LHCN-M2 (cell line): ENCODE measurements around the gene QPCT. TPM values are rescaled to one million over a fixed set of nuclear protein-coding genes. Genes with fewer than 3 reads are reported as not detected.
A peak's percentile ranks its signal among the peaks of the same experiment; 100 is the strongest.
"Not testable (repeated sequence)": the region's sequence is repeated elsewhere in the genome, so short reads cannot be mapped to it uniquely, and the experiment has no call there.

ENCODE experiments used
- DNase-seq: peaks from one replicate; pipeline ENCODE4 v3.0.0-alpha.2; 2012; ENCODE audit warnings: low read depth
- polyA plus RNA-seq: library from polyadenylated mRNA; unstranded; fragments of >200 nt; gene quantifications from one replicate; pipeline ENCODE4 v1.2.1, GENCODE V29; 2012; ENCODE audit warnings: missing spikeins
- total RNA-seq: library from RNA; depleted of rRNA; stranded (reverse); fragments of >200 nt; gene quantifications from 2 replicates; pipeline ENCODE4 v1.2.3, GENCODE V29; 2014; rRNA removed

The QPCT gene
- total RNA-seq = 0.13 and 0.57 TPM in 2 replicates
- polyA plus RNA-seq = 0.26 TPM

DNA sequence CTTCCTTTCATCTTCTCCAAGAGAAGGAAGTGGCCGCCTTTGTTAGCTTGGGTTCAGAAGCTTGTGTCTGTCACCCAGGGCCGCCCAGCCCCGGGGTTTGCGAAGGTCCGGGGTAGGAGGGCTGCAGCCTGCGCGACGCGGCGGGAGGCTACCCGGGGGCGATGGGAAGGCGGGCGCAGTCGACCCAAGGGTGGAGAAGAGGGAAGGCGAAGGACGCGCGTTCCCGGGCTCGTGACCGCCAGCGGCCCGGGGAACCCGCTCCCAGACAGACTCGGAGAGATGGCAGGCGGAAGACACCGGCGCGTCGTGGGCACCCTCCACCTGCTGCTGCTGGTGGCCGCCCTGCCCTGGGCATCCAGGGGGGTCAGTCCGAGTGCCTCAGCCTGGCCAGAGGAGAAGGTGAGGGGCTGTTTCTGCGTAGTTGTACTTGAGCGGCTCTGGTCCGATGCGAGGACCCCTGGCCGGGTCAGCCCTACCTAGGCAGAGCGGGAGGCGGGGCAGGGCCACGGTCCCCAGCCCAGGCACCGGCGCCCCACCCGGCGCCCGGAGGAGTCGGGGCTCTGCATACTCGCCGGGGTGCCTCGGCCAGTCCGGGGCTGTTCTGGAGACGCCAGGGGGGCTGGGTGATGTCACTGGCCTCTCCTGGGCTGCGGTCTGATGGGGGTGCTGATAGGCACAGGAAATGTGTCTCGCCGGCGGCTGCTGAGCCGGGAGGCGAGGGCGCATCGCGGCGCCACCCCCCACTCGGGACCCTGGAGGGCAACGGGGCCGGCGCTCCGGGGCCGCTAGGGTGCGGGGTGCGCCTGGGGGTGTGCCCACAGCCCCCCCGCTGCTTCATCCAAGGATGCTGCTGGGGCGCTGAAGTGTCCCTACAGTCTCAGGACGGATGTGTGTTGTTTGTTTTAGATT lies at the start of gene QPCT:
Gene QPCT (plus strand): TSS at position 178 of the 909 bp plus-strand sequence. CDS start 102 bp downstream, at position 280.
- DNase-seq = peak; percentile 19

- DNase-seq = not testable (repeated sequence)
Observed at GRCh38 chr2:37294858-37295257, 49.6 kb upstream of the QPCT start.

DNA sequence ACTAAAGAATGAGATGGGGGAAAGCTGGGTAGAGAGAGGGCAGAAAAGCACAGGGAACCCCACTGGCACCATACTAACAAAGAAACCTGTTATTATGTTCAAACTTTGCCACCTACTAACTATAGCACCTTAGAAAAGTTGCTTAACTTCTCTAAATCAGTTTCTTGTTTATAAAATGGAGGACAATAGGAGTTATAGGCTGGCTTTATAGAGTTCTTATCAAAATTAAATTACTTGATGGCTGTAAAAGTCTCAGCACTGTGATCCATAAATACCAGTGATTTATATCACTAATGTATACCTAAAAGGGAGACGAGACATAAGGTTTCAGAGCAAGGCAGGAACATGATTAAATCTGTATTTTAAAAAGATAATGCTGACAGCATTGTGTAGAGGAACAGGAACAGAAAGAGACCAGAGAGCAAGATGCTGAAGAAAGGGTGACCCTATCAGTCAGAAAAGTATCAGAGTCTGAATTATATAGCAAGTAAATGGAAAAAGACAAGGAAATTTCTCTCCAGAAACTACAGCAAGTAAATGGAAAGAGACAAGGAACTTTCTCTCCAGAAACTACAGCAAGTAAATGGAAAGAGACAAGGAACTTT lies 48.9 kb upstream of the QPCT start:
- DNase-seq = no peak

- no peak for DNase-seq
Observed at GRCh38 chr2:37297632-37298031, 46.8 kb upstream of the QPCT start.

GRCh38 chr2:37300146-37300545 lies 44.3 kb upstream of the QPCT start:
- DNase-seq = no peak

DNA sequence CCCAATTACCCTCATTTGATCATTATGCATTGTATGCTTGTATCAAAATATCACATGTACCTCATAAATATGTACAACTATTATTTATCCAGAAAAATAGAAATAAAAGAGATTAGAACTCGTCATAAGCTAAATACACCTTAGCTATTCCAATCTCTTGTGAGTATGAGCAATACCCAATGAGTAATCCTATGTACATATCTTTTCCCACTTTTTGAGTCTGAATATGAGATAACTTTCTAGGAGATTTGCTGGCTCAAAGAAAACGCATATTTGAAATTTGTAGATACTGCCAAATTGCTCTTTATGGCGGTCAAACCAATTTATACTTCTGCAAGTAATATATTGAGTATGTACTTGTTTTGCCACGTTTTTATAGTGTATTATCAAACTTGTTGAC lies 43.9 kb upstream of the QPCT start:
- no peak for DNase-seq

- no peak for DNase-seq
Observed at GRCh38 chr2:37301408-37301807, 43.0 kb upstream of the QPCT start.

- no peak for DNase-seq
Observed at GRCh38 chr2:37302701-37303252, 41.7 kb upstream of the QPCT start.

- no peak for DNase-seq
Observed at GRCh38 chr2:37306024-37306423, 38.4 kb upstream of the QPCT start.

- no peak for DNase-seq
Observed at GRCh38 chr2:37307500-37307899, 36.9 kb upstream of the QPCT start.

DNA sequence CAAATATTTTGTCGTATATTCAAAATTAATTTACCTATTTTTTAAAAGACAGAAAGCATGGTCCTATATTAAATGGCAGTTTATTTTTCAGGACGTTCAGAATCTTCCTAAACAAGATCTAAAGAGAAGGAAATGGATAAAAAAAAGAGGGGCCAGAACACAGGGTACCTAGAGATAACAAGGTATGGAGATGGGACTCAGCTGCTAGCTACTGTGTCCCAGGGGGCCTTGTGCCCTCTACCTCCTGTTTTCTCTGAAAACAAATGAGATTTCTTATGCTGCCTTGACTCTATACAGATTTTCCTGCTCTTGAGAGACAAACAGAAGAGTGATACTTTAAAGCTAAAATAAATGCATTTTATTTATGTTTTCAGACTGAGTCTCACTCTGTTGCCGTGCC lies 29.1 kb upstream of the QPCT start:
- no peak for DNase-seq

DNA sequence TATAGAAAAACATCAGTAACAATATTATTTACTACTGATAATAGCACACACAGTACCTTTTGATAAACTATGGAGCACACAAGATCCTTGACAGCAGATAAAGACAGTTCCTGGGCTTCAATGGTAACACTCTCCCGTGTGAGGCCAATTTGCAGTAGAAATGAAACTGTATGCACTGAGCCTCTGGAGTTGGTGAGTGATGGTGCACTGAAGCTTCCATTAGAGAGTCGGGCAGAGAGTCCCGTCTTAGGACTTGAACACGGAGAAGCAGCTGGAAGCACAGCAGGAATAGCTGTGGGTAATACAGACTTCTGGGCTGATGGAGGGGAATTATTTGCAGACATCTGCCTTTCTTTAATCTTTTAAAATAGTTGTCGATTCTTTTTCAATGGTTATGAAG lies 28.2 kb upstream of the QPCT start:
- no peak for DNase-seq

- no peak for DNase-seq
Observed at GRCh38 chr2:37317746-37318145, 26.7 kb upstream of the QPCT start.

- DNase-seq = peak; percentile 41
Observed at GRCh38 chr2:37318401-37318800, 26.0 kb upstream of the QPCT start.

DNA sequence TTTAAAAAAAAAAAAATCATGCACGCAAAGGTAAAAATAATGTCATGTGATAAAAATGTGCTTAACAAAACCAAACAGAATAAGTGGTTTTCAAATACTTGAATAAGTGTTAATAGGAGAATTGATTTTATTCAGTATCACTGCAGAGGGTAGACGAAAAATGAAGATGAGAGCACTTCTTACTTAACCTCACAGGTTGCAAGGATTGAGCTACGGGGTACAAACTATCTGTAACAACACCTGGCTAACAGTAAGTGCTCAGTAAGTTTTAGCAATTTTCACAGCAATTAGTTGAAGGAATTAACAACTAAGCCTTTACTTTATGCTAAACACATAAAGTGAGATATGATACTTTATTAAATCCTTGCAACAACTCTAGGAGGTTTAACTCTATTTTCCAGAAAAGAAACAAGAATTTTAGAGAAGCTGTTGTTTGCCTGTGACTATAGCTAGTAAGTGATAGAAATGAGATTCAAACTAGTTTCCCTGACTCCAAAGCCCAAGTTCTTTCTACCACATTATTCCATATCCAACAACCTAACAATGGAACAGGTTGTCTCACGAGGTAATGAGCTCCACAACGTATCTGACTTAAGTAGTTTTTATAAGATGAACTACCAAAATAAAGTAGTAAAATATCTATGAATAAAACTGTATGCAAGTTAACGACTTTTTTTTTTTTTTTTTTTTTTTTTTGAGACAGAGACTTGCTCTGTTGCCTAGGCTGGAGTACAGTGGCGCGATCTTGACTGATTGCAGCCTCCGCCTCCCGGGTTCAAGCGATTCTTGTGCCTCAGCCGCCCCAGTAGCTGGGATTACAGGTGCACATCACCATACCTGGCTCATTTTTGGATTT lies 24.4 kb upstream of the QPCT start:
- DNase-seq = no peak

DNA sequence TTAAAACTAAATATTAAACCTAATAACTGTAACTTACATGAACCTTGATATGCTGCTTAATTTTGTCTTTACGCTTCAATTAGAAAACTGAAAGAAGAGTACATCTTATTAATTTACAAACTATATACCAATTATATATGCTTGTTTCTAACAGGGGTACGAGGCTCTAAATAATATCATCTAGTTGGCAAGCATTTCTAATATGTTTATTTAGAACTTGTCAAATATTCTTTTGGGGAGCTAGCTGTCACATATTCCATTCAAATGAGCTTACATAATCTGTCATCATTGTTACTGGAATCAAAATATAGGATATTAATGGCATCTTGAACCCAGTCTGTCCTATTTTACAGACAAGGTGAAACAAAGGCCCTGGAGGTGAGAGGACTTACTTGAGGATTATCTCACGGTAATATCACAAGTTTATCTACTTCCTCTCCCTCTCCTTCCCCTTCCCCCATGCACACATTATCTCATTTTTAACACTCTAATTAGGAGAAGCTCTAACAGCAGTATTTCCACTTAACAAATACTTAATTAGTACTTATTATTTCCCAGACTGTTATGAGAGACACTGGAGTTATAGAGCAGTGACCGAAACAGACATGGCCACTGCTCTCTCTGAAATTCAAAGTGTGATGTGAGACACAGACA lies 23.3 kb upstream of the QPCT start:
- no peak for DNase-seq

- peak; percentile 62 for DNase-seq
Observed at GRCh38 chr2:37322368-37322767, 22.1 kb upstream of the QPCT start.

DNA sequence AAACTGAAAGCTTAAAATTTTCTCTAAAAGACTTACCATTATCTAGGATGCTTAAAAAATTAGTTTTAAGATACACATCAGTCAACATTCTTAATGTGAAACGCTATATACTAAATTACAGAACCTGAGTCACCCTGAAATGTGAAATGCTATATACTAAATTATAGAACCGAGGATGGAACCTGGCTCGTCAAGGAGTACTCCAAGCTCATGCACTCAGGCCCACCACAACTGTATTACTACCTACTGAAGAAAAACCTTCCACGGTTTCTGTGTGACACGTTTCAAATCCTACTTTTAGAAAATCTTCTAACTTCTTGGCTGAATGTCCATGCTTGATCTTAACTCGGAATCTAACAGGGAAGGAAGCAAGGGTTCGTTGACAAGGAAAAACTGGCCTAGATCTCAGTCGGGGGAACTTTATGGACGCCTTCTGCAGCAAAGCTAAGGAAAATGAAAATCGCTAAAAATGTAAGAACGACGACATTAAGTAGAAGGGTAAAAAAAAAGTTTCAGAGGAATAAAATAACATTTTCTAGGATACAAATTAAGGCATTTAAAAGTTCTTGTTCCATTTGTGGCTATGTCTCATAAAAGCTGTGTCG lies 21.2 kb upstream of the QPCT start:
- DNase-seq = no peak

DNA sequence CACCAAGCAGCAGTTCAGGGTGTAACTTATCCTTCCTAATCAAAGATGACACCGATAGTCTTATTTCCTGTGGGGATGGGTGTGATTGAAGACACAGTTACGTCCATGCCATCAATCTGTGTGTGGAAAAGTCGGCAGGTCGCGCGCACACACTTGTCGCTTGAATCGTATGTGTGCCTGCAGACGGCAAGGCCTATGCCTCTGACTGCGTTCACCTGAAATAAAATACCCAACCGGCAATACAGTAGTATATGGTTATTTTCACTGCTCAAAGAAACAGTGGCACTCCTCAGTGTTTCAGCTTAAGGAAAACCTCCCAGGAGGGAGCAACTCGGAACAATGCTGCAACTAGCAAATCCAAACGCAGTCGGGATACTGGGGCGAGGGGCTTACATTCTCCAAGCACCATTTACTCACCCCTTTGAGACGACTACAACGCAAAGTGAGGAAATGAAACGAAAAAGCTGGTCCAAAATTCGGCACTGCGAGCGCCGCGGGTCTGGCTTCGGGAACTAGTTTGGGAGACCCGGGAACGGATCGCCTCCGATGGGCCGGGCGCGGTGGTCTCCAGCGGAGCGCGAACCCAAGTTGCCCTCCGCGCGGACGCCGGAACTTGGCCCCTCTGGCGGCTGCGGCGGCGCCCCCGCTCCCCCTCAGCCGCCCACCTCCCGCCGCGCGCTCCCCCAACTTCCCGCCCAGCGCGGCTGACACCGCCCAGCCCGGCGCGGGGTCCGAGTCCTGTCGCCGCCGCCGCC lies 20.5 kb upstream of the QPCT start:
- DNase-seq = no peak

DNA sequence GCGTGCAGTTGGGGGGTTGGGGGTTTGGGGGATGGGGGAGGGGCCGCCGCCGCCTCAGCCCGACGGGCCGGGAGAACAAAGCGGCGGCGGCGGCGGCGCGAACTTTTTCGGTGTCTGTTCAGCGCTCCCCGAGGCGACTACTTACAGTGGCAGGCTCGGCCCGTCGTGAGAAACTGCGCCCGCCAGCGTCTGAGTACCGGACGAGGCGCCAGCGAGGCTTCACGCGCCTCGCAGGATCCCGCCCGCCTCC lies 20.0 kb upstream of the QPCT start:
- peak; percentile 63 for DNase-seq
